Measurements from ENCODE around the gene NDUFB1. TPM values are rescaled to one million over a fixed set of nuclear protein-coding genes. Genes with fewer than 3 reads are reported as not detected.

NDUFB1 gene
- total RNA-seq, 1 experiment from 2014 or later: 92.5 TPM

GRCh38 chr14:92144708-92145107 lies 23.2 kb upstream of the NDUFB1 start (continued):
- no peak for TF ChIP-seq ZNF274 (IDR thresholded peaks at IDR 0.05; ENCODE audit: low read depth, low read length)
- no peak for TF ChIP-seq ZFX (IDR thresholded peaks at IDR 0.05)
- no peak for TF ChIP-seq CBX3 (IDR thresholded peaks at IDR 0.05; ENCODE audit: low read depth)
- no peak for TF ChIP-seq FOSL1 (IDR thresholded peaks at IDR 0.05; ENCODE audit: low read depth)
- TF ChIP-seq SP1 (IDR thresholded peaks at IDR 0.05; ENCODE audit: low read depth): no peak

GRCh38 chr14:92143962-92144361 lies 22.5 kb upstream of the NDUFB1 start:
- intact Hi-C loops (cut with micrococcal nuclease): no loop called here
- Histone ChIP-seq H3K9me3 (ENCODE audit: control insufficient read depth in 1 of 2, insufficient read depth in 1 of 2, low read depth in 1 of 2, low read length in 2 of 2) (no peaks in the 10 kb centered on the region), H3K4me1 (ENCODE audit: control insufficient read depth in 1 of 2, insufficient read depth in 2 of 2, low read length in 2 of 2) (no peaks in the 10 kb centered on the region), H4K20me1 (ENCODE audit: insufficient read depth) (no peaks in the 10 kb centered on the region), H3K27me3 (ENCODE audit: insufficient read depth, low read length) (no peaks in the 10 kb centered on the region), H2AFZ (ENCODE audit: low read depth, low read length, poor library complexity, severe bottlenecking) (no peak overlapping the region), H3K36me3 (ENCODE audit: control insufficient read depth in 1 of 2, insufficient read depth in 2 of 2, low read length in 2 of 2) (peaks cover 42 to 46% of the 10 kb centered on the region in 2 experiments; a peak in 3 of 4 replicates), H3K4me3 (replicated peaks in 1 of 2; ENCODE audit: low read depth in 1 of 2, low read length in 2 of 2) (no peak overlapping the region), H3K27ac (ENCODE audit: low read depth, low read length) (no peak overlapping the region), H3K4me2 (ENCODE audit: low read length) (no peak overlapping the region), H3K79me2 (ENCODE audit: insufficient read depth, low read length) (no peaks in the 10 kb centered on the region), H3K9ac (ENCODE audit: low read length) (no peak overlapping the region), H3K9me2 (ENCODE audit: insufficient read depth) (no peaks in the 10 kb centered on the region)
- POLR2A ChIA-PET: no interaction called here
- no peak for DNase-seq (ENCODE audit: low read depth, low spot score)
- no TSS peak for BruUV-seq (replicated peaks)
- TF ChIP-seq REST (IDR thresholded peaks at IDR 0.05; ENCODE audit: low read depth) (no peak), ZNF274 (IDR thresholded peaks at IDR 0.05; ENCODE audit: low read depth, low read length) (no peak), EGR1 (IDR thresholded peaks at IDR 0.05; ENCODE audit: low read depth) (no peak), ATF3 (IDR thresholded peaks at IDR 0.05) (no peak), JUND (IDR thresholded peaks at IDR 0.05) (no peak), TCF7L2 (IDR thresholded peaks at IDR 0.05; ENCODE audit: borderline replicate concordance, extremely low read depth, insufficient read depth, insufficient read length) (no peak), ZBTB33 (IDR thresholded peaks at IDR 0.05; ENCODE audit: extremely low read depth, insufficient replicate concordance, low read length) (no peak), MAX (IDR thresholded peaks at IDR 0.05) (no peak), SRF (IDR thresholded peaks at IDR 0.05; ENCODE audit: low read depth) (no peak)
- CTCF ChIA-PET: interaction anchor here (1.0 kb wide), 1 partner anchor 8 kb away, joined by 3 read pairs; no protein-coding TSS in a partner anchor
- RAD21 ChIA-PET (ENCODE audit: low non-redundant PET in 1 of 2, low total read pairs in 2 of 2, uncharacterized antibody in 2 of 2, unreplicated experiment in 2 of 2): no interaction called here
- ATAC-seq: no peak
